Measurements from ENCODE around the gene UNCX.
"Not testable (repeated sequence)": the region's sequence is repeated elsewhere in the genome, so short reads cannot be mapped to it uniquely, and the experiment has no call there.

Gene UNCX

GRCh38 chr7:1270181-1270580 is 37.5 kb downstream of the UNCX start:
- Histone ChIP-seq H3K4me3 (ENCODE audit: low read length) (no peak overlapping the region), H3K9me3 (ENCODE audit: control insufficient read depth, insufficient read depth, low read length) (peaks cover 20% of the 10 kb centered on the region; the same call in 1 of the 2 replicates), H3K79me2 (ENCODE audit: control insufficient read depth, low read length) (no peaks in the 10 kb centered on the region), H3K27me3 (ENCODE audit: control insufficient read depth, low read length) (peaks cover 2% of the 10 kb centered on the region; the same call in 1 of the 2 replicates), H3K27ac (ENCODE audit: low read depth, low read length) (no peak overlapping the region), H3K4me1 (ENCODE audit: control insufficient read depth, low read length) (no peaks in the 10 kb centered on the region), H3F3A (ENCODE audit: control insufficient read depth, insufficient read depth) (no peaks in the 10 kb centered on the region), H4K20me1 (ENCODE audit: control insufficient read depth, insufficient read depth, low read depth, low read length) (no peaks in the 10 kb centered on the region), H3K36me3 (ENCODE audit: control insufficient read depth, low read length) (no peaks in the 10 kb centered on the region), H3K4me2 (ENCODE audit: low read length) (no peak overlapping the region), H3K9me2 (replicated peaks; ENCODE audit: control insufficient read depth, low read length) (no peaks in the 10 kb centered on the region)
- TF ChIP-seq, protein P1, sequence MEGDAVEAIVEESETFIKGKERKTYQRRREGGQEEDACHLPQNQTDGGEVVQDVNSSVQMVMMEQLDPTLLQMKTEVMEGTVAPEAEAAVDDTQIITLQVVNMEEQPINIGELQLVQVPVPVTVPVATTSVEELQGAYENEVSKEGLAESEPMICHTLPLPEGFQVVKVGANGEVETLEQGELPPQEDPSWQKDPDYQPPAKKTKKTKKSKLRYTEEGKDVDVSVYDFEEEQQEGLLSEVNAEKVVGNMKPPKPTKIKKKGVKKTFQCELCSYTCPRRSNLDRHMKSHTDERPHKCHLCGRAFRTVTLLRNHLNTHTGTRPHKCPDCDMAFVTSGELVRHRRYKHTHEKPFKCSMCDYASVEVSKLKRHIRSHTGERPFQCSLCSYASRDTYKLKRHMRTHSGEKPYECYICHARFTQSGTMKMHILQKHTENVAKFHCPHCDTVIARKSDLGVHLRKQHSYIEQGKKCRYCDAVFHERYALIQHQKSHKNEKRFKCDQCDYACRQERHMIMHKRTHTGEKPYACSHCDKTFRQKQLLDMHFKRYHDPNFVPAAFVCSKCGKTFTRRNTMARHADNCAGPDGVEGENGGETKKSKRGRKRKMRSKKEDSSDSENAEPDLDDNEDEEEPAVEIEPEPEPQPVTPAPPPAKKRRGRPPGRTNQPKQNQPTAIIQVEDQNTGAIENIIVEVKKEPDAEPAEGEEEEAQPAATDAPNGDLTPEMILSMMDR (IDR thresholded peaks at IDR 0.05; ENCODE audit: low read depth, low read length, poor library complexity, severe bottlenecking) = no peak
- no peak for TF ChIP-seq EZH2phosphoT487 (IDR thresholded peaks at IDR 0.05; ENCODE audit: borderline replicate concordance, low read length)

- Histone ChIP-seq H3K9me2 (replicated peaks; ENCODE audit: control insufficient read depth, low read length) (no peaks in the 10 kb centered on the region), H4K20me1 (ENCODE audit: control insufficient read depth, insufficient read depth, low read depth, low read length) (no peaks in the 10 kb centered on the region), H3K4me3 (ENCODE audit: low read length) (no peak overlapping the region), H3K27me3 (ENCODE audit: control insufficient read depth, low read length) (no peaks in the 10 kb centered on the region), H3F3A (ENCODE audit: control insufficient read depth, insufficient read depth) (no peaks in the 10 kb centered on the region), H3K4me1 (ENCODE audit: control insufficient read depth, low read length) (no peaks in the 10 kb centered on the region), H3K4me2 (ENCODE audit: low read length) (no peak overlapping the region), H3K79me2 (ENCODE audit: control insufficient read depth, low read length) (no peaks in the 10 kb centered on the region), H3K27ac (ENCODE audit: low read depth, low read length) (no peak overlapping the region), H3K9me3 (ENCODE audit: control insufficient read depth, insufficient read depth, low read length) (peaks cover 20% of the 10 kb centered on the region; the same call in 1 of the 2 replicates), H3K36me3 (ENCODE audit: control insufficient read depth, low read length) (no peaks in the 10 kb centered on the region)
- TF ChIP-seq EZH2phosphoT487 (IDR thresholded peaks at IDR 0.05; ENCODE audit: borderline replicate concordance, low read length) = no peak
- TF ChIP-seq, protein P1 (IDR thresholded peaks at IDR 0.05; ENCODE audit: low read depth, low read length, poor library complexity, severe bottlenecking) = no peak
These were observed 38.4 kb downstream of the UNCX start for GRCh38 chr7:1271046-1271445.

DNA sequence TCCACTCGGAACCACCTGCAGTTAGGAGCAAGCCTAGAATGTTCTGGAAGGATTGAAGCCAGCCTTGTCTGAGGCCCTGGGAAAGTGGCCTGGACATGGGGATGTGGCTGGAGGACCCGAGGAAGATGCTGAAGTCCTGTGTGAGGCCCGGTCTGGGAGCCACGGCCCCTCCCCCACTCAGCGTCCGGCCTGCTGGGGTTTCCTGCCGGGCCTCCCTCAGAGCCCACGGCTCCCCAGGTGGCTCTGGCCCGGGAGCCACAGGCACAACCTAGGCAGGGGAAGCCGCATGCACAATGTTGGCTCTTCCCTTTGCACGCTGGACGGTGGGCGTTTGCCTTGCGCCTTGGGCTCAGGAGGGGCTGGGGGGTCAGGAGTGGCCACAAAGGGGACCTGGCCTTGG is 39.0 kb downstream of the UNCX start:
- no peak overlapping the region for H3K4me2 ChIP-seq (ENCODE audit: low read length)
- TF ChIP-seq, protein P1 (IDR thresholded peaks at IDR 0.05; ENCODE audit: low read depth, low read length, poor library complexity, severe bottlenecking) = no peak
- H3K9me2 ChIP-seq (replicated peaks; ENCODE audit: control insufficient read depth, low read length) = no peaks in the 10 kb centered on the region
- no peaks in the 10 kb centered on the region for H3K36me3 ChIP-seq (ENCODE audit: control insufficient read depth, low read length)
- H3K4me3 ChIP-seq (ENCODE audit: low read length) = no peak overlapping the region
- H3K27ac ChIP-seq (ENCODE audit: low read depth, low read length) = no peak overlapping the region
- peaks cover 20% of the 10 kb centered on the region; the same call in 1 of the 2 replicates for H3K9me3 ChIP-seq (ENCODE audit: control insufficient read depth, insufficient read depth, low read length)
- H3K79me2 ChIP-seq (ENCODE audit: control insufficient read depth, low read length) = no peaks in the 10 kb centered on the region
- no peaks in the 10 kb centered on the region for H3K27me3 ChIP-seq (ENCODE audit: control insufficient read depth, low read length)
- H4K20me1 ChIP-seq (ENCODE audit: control insufficient read depth, insufficient read depth, low read depth, low read length) = no peaks in the 10 kb centered on the region
- no peaks in the 10 kb centered on the region for H3K4me1 ChIP-seq (ENCODE audit: control insufficient read depth, low read length)
- H3F3A ChIP-seq (ENCODE audit: control insufficient read depth, insufficient read depth) = no peaks in the 10 kb centered on the region

DNA sequence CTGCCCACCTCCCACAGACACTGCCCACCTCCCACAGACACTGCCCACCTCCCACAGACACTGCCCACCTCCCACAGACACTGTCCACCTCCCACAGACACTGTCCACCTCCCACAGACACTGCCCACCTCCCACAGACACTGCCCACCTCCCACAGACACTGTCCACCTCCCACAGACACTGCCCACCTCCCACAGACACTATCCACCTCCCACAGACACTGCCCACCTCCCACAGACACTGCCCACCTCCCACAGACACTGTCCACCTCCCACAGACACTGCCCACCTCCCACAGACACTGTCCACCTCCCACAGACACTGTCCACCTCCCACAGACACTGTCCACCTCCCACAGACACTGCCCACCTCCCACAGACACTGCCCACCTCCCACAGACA is 39.5 kb downstream of the UNCX start:
- not testable (repeated sequence) for H3K79me2 ChIP-seq (ENCODE audit: control insufficient read depth, low read length); H3K4me1 ChIP-seq (ENCODE audit: control insufficient read depth, low read length); H3F3A ChIP-seq (ENCODE audit: control insufficient read depth, insufficient read depth); H3K27me3 ChIP-seq (ENCODE audit: control insufficient read depth, low read length); H3K36me3 ChIP-seq (ENCODE audit: control insufficient read depth, low read length); H3K4me3 ChIP-seq (ENCODE audit: low read length); H3K4me2 ChIP-seq (ENCODE audit: low read length); H3K9me2 ChIP-seq (replicated peaks; ENCODE audit: control insufficient read depth, low read length); H3K27ac ChIP-seq (ENCODE audit: low read depth, low read length); H4K20me1 ChIP-seq (ENCODE audit: control insufficient read depth, insufficient read depth, low read depth, low read length)
- H3K9me3 ChIP-seq (ENCODE audit: control insufficient read depth, insufficient read depth, low read length) = peaks cover 20% of the 10 kb centered on the region; the same call in 1 of the 2 replicates

Measured in DOHH2 (cell line).